ENCODE measurements around the gene CCDC6.
A peak's percentile ranks its signal among the peaks of the same experiment; 100 is the strongest.

GRCh38 chr10:59906417-59907202, at the start of gene CCDC6:
- peak; percentile 17 for TF ChIP-seq CTCF (IDR thresholded peaks at IDR 0.05; ENCODE audit: insufficient read depth, low read length, poor library complexity, severe bottlenecking)
- no peak for TF ChIP-seq EZH2phosphoT487 (conservative IDR thresholded peaks at IDR 0.05; ENCODE audit: low read length)
